ENCODE measurements around the gene ZNF69. TPM values are rescaled to one million over a fixed set of nuclear protein-coding genes. Genes with fewer than 3 reads are reported as not detected.
"Not testable (repeated sequence)": the region's sequence is repeated elsewhere in the genome, so short reads cannot be mapped to it uniquely, and the experiment has no call there.

Gene ZNF69
- total RNA-seq, 3 donors from 2014 or later, result 15.7 to 30.5 (median 23.4) TPM

DNA sequence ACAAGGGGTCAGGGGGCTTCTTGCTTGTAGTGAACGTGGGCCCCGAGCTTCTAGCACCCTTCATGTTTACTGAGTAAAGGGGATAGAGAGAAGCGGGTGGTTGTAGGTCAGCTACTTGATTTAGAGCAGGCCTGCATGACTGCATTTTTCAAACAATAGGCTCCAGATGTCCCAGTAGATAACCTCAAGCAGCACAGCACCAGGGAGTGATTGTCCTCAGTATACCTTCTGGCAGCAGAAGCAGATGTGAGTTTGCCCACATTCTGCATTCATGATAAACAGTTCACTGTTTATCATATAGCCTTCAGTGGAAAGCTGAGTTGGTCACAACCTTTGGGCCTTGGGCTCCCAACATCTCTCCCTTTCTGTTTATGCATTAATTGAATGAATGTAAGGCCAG lies 34.2 kb upstream of the ZNF69 start:
- TF ChIP-seq, protein P1, sequence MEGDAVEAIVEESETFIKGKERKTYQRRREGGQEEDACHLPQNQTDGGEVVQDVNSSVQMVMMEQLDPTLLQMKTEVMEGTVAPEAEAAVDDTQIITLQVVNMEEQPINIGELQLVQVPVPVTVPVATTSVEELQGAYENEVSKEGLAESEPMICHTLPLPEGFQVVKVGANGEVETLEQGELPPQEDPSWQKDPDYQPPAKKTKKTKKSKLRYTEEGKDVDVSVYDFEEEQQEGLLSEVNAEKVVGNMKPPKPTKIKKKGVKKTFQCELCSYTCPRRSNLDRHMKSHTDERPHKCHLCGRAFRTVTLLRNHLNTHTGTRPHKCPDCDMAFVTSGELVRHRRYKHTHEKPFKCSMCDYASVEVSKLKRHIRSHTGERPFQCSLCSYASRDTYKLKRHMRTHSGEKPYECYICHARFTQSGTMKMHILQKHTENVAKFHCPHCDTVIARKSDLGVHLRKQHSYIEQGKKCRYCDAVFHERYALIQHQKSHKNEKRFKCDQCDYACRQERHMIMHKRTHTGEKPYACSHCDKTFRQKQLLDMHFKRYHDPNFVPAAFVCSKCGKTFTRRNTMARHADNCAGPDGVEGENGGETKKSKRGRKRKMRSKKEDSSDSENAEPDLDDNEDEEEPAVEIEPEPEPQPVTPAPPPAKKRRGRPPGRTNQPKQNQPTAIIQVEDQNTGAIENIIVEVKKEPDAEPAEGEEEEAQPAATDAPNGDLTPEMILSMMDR (IDR thresholded peaks at IDR 0.05), result no peak
- H3K9me3 ChIP-seq, result no peaks in the 10 kb centered on the region
- H3K4me1 ChIP-seq (ENCODE audit: low read depth), result peaks cover 17% of the 10 kb centered on the region
- no peak for ATAC-seq
- no peak for DNase-seq
- H3K4me3 ChIP-seq, result no peak overlapping the region
- no peaks in the 10 kb centered on the region for H3K36me3 ChIP-seq (ENCODE audit: low read depth)
- intact Hi-C loops (cut with DNase I, micrococcal nuclease), result no loop called here

DNA sequence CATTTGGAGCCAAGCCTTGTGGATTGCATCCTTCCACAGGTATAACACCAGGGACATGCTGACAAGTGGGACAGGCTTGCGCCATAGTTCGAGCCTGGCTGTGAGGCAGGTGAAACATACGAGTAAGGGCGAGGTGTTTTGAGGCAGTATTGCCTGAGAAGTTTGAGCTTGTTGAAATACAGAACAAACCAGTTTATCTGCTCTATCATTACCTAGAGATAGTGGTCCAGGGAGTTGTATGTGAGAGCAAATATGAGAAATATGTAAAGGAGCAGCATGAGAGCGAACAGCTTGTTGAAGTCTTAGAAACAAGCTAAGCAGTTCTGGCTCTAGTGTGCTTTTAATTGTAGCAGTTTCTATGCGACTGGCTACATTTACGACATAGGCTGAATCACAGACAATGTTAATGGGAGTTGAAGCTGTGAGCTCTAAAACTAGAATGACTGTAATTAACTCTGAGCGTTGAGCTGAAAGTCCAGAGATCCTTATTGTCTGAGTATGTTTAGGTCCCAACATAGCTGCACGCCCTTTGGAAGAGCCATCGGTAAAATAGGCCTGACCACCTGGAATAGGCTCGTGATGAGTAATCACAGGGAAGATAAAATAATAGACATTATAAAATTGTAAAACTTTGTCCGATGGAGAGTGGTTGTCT lies 30.9 kb upstream of the ZNF69 start:
- peak; percentile 97 for ATAC-seq
- peaks cover 13% of the 10 kb centered on the region for H3K4me1 ChIP-seq (ENCODE audit: low read depth)
- peaks cover 17% of the 10 kb centered on the region for H3K9me3 ChIP-seq
- DNase-seq, result peak in 2 of 3 donors; percentile 34 to 41
- H3K36me3 ChIP-seq (ENCODE audit: low read depth), result no peaks in the 10 kb centered on the region
- TF ChIP-seq, protein P1 (IDR thresholded peaks at IDR 0.05), result no peak
- intact Hi-C loops (cut with DNase I, micrococcal nuclease), result no loop called here
- no peak overlapping the region for H3K4me3 ChIP-seq

DNA sequence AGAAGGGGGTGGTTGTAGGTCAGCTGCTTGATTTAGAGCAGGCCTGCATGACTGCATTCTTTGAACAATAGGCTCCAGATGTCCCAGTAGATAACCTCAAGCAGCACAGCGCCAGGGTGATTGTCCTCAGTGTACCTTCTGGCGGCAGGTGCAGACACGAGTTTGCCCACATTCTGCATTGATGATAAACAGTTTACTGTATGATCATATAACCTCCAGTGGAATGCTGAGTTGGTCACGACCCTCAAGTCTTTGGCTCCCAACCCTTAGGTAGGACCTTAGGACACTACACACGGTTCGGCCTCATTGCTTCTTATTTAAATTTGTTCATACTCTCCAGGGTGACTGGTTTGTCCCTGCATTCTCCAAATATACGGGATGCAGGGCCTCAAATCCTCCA lies 26.9 kb upstream of the ZNF69 start:
- intact Hi-C loops (cut with DNase I, micrococcal nuclease), result no loop called here
- DNase-seq (no peak), ATAC-seq (no peak)
- Histone ChIP-seq H3K4me1 (ENCODE audit: low read depth) (peaks cover 13% of the 10 kb centered on the region), H3K36me3 (ENCODE audit: low read depth) (no peaks in the 10 kb centered on the region), H3K4me3 (no peak overlapping the region), H3K9me3 (peaks cover 57% of the 10 kb centered on the region)
- TF ChIP-seq, protein P1 (IDR thresholded peaks at IDR 0.05), result no peak

DNA sequence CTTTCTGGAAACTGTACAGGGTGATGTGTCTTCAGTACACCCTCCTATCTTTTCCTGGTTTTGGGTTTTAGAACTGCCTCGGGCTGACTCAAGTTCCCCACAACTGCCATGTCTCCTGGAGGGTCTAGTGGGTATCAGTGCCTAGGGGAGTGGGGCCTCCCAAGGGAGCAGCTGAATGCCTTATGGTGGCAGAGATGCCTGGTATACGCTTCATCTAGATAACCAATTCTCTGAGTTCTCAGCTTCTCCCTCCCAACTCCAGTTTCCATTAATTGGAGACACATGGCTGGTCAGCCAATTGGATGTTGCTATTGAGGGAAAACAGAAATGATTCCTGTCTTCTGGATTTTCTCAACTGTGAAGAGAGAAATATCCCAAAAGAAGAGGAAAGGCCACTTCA lies 26.3 kb upstream of the ZNF69 start:
- H3K9me3 ChIP-seq, result peaks cover 63% of the 10 kb centered on the region
- no peak overlapping the region for H3K4me3 ChIP-seq
- H3K36me3 ChIP-seq (ENCODE audit: low read depth), result no peaks in the 10 kb centered on the region
- peaks cover 9% of the 10 kb centered on the region for H3K4me1 ChIP-seq (ENCODE audit: low read depth)
- TF ChIP-seq, protein P1 (IDR thresholded peaks at IDR 0.05), result no peak
- ATAC-seq (no peak), DNase-seq (no peak)
- intact Hi-C loops (cut with DNase I, micrococcal nuclease), result no loop called here

DNA sequence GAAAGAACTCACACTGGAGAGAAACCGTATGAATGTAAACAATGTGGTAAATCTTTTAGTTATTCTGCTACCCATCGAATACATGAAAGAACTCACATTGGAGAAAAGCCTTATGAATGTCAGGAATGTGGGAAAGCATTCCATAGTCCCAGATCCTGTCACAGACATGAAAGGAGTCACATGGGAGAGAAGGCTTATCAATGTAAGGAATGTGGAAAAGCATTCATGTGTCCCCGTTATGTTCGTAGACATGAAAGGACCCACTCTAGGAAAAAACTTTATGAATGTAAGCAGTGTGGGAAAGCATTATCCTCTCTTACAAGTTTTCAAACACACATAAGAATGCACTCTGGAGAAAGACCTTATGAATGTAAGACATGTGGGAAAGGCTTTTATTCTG lies 19.8 kb upstream of the ZNF69 start:
- H3K4me1 ChIP-seq (ENCODE audit: low read depth); H3K36me3 ChIP-seq (ENCODE audit: low read depth); H3K4me3 ChIP-seq; intact Hi-C loops (cut with DNase I, micrococcal nuclease); DNase-seq; ATAC-seq: not testable (repeated sequence)
- H3K9me3 ChIP-seq, result peaks cover 93% of the 10 kb centered on the region

DNA sequence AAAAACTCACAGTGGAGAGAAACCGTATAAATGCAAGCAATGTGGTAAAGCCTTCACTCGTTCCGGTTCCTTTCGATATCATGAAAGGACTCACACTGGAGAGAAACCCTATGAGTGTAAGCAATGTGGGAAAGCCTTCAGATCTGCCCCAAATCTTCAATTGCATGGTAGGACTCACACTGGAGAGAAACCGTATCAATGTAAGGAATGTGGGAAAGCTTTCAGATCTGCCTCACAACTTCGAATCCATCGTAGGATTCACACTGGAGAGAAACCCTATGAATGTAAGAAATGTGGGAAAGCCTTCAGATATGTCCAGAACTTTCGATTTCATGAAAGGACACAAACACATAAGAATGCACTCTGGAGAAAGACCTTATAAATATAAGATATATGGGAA lies 19.4 kb upstream of the ZNF69 start:
- no peak for ATAC-seq
- intact Hi-C loops (cut with DNase I, micrococcal nuclease), result no loop called here
- H3K9me3 ChIP-seq, result peaks cover 89% of the 10 kb centered on the region
- no peaks in the 10 kb centered on the region for H3K4me1 ChIP-seq (ENCODE audit: low read depth)
- H3K36me3 ChIP-seq (ENCODE audit: low read depth), result no peaks in the 10 kb centered on the region
- TF ChIP-seq, protein P1 (IDR thresholded peaks at IDR 0.05), result no peak
- no peak for DNase-seq
- no peak overlapping the region for H3K4me3 ChIP-seq
